ENCODE measurements around the gene ATP8B4.
"Not testable (repeated sequence)": the region's sequence is repeated elsewhere in the genome, so short reads cannot be mapped to it uniquely, and the experiment has no call there.

The ATP8B4 gene

DNA sequence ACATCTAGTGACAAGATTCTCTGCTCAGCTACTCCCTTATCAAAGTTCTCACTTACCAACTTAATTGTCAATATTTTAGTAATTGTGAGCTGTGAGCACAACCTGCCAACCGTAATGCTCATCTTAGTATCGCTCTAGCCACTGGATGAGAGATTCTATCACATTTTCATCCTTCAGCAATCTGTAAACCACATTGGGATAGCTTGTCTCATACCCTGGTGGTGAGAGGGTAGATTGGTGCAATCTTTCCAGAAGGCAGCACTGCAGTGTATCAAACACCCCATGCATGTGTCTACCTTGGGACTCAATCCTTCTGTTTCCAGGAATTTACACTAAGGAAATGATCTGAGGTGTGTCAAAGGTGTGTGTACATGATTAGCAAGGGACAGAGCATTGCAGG is 18.9 kb upstream of the ATP8B4 start:
- DNase-seq (ENCODE audit: low spot score): no peak

DNA sequence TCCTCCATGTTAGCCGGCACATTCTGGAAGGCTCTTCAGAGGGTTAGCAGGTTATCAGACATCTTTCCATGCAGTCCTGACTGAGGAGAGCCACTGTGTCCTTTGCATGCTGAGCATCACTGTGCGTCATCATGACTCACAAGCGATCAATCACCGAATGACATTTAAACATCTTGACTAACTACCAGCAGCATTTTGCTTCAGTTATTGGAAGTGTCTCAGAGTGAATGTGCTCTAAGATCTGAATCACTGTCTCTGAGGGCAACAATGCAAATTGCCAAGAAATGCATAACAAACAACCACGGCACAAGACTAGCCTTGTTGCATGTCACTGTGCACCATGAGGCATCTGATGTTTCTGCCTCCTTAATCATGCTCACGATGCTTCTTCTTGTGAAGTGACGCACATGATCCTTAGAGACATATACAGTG is 18.3 kb upstream of the ATP8B4 start:
- DNase-seq (ENCODE audit: low spot score): peak; percentile 77

DNA sequence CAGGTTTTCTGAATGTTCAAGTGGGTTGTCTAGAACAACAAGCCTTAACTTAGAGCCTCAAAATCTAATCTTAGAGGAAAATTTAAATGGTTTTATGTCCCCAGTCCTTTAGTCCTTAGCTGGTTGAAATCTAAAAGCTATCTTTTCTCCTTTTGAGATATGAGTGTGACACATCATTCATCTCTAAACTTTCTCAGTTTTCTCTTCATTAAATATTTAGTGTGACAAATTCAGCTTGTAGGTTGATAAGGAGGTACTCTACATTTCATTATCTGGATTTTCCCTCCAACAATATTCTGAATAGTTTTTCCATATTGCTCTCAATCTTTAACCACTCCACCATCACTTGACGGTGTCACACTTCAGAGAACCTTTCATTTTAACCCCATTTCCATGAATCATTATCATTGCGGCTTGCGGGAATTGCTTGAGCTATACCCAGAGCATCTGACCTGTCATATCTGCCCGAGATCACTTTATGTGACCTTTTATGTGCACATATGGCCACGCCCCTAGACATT is 16.1 kb upstream of the ATP8B4 start:
- DNase-seq (ENCODE audit: low spot score): peak; percentile 93

DNA sequence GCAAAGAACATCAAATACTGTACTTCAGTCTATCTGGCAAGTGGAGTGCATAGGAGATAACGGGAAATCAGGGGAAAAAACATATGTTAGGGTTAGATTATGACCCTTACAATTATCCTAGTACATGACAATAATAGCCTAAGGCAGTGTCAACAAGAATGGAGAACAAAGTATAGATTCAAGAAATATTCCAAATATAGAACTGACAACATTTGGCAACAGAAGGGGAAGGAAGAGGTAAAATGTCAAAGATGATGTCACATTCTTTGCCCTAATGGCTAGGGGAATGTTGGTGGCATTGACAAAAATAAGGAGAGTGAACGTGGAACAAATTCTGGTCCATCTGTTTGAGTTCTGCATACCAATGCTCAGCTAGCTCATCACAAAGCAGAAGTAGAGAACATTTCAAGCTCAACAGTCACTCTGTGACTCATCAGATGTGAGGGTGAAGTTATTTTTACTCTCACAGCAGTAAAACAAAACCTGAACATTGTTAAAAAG is 15.5 kb upstream of the ATP8B4 start:
- DNase-seq (ENCODE audit: low spot score): no peak

DNA sequence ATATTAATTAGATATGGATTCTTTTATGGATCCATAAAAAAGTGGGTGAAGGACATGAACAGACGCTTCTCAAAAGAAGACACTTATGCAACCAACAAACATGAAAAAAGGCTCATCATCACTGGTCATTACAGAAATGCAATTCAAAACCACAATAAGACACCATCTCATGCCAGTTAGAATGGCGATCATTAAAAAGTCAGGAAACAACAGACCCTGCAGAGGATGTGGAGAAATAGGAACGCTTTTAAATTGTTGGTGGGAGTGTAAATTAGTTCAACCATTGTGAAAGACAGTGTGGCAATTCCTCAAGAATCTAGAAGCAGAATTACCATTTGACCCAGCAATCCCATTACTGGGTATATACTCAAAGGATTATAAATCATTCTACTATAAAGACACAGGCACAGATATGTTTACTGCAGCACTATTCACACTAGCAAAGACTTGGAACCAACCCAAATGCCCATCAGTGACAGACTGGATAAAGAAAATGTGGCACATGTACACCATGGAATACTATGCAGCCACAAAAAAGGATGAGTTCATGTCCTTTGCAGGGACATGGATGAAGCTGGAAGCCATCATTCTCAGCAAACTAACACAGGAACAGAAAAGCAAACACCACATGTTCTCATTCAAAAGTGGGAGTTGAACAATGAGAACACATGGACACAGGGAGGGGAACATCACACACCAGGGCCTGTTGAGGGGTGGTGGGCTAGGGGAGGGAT is 13.4 kb upstream of the ATP8B4 start:
- not testable (repeated sequence) for DNase-seq (ENCODE audit: low spot score)

DNA sequence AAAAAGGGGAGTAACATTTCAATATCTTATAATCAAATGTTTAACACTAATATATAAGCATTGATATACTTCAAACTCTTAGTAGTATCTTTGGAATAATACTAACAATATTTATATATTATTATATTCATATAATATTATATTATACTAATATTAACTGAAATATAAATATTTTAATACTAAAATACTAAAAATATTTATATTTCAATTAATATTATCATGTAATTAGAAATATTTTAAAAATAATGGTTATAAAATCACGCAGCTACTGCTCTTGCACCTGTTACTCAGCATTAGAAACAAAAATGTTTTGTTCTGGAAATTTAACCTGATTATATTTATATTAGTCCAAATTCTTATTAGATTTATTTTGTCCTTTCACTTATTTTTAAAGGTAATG is 12.6 kb upstream of the ATP8B4 start:
- DNase-seq (ENCODE audit: low spot score): no peak

DNA sequence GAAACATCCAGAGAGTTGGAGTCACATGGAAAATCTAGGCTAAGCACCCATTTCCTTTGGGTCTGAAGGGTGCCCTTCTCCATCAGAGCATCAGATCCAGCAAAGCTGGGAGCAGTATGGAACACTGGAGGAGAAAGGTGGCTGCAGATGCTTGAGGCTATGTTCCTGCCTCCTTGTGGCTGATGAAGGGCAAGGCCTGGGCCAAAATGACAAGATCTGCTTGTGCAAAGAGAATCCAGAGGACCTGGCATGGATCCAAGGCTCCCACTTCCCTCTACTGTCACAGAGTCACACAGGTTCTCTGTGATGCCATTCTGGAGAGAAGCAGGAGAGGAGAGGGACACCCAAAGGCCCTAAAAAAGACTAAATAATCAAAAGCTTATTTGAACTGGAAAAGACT is 9.2 kb upstream of the ATP8B4 start:
- no peak for DNase-seq (ENCODE audit: low spot score)

DNA sequence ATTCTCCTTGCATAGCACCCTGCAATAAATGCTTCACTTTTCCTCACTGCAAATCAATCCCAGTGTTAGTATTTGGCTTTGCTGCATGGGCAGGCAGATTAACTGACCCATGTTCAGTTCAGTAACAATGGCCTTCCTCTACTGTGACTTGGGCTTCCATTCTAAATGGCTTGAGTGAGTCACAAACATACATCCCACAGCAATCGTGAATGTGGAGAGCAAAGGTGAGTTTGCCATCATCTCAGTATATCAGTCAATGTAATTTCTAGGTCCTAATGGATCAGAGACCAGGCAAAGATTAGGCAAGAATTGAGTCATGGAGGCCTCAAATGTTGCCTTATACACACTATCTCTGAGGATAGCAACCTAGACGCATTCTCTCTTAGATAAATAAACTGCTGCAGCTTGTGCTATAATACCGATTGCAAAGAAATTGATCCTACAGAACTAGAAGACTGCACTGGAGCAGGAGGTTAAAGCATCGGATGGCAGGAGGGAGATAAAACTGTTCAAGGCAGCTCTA is 8.3 kb upstream of the ATP8B4 start:
- DNase-seq (ENCODE audit: low spot score): no peak

DNA sequence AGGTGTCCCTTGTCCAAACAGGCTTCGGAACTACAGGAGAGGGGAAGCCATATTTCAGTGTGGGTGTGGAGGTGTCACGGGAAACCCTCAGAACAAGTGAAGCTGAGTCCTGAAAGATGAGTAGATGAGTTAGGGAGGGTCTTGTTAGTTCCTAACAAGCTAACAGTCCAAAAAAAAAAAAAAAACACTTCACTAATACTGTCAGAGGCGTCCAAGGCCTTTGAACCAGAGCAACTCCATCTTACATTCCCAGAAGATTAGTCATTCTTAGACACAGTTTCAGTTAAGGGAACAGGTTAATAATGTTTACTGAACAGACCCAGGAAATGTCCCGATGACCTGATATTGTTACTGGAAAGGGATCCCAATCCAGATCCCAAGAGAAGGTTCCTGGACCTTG is 7.0 kb upstream of the ATP8B4 start:
- DNase-seq (ENCODE audit: low spot score): no peak

DNA sequence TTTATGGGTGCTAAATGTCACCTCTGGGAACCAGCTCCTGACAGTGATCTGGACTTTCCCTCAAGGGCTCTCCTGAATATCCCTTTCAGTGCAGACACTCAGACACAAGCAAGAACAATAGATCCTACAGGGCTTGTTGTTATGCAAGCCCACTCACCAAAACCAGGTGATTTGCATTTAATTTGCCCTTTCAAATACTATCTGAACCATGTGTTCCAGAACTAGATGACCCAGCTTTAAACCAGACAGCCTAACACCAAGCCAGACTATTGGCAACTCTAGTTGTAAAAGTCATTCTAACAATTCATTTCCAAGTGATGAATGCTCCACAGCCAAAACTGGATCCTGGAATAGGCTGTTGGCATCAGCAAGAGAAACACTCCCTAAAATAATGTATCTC is 5.6 kb upstream of the ATP8B4 start:
- no peak for DNase-seq (ENCODE audit: low spot score)

DNA sequence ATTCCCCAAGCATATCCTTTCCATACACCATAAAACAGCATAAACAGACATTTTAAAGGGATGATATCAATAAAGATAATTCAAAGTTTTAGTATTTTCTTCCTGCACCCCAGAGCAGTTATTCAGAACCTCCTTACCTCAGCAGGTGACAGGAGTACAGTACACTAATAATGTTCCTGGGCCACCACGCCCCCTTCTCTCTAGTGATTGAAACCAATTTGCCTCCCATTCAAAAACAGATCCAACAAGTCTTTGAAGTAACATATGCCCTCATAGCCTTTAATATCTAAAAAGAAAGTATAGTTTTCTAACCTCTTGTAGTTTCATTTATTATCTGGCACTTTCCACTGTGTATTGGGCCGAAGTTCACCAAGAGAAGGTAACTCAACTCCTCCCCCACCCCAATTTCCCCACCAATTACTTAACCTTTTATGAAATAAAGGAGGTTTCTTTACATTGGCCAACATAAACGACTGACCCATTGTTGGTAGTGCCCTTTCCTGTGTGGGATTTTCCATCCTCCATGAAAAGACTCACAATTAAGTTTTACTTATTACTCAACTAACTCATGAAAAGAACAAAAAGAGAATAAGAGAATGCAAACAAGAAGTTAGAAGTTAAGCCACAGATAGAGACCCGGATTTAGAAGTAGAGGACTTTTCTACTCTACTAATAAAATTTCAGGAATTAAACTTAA is 5.0 kb upstream of the ATP8B4 start:
- DNase-seq (ENCODE audit: low spot score): no peak

DNA sequence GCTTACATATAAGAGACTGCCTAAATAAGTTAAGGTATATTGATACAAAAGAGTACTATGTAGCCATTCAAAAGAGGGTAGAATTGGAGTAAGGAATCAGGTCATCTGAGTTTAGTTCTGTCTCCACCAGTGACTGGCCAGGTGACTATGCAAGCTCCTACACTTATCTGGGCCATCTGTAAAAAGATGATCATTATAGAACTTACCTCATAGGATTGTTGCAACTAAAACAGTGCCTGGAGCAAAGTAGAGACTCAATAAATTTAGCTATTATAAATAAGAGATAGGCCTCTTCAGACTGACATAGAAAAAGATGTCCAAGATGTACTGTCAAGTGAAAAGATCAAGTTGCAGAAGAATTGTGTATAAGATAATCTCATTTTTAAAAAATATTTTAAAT is 1.7 kb upstream of the ATP8B4 start:
- no peak for DNase-seq (ENCODE audit: low spot score)

DNA sequence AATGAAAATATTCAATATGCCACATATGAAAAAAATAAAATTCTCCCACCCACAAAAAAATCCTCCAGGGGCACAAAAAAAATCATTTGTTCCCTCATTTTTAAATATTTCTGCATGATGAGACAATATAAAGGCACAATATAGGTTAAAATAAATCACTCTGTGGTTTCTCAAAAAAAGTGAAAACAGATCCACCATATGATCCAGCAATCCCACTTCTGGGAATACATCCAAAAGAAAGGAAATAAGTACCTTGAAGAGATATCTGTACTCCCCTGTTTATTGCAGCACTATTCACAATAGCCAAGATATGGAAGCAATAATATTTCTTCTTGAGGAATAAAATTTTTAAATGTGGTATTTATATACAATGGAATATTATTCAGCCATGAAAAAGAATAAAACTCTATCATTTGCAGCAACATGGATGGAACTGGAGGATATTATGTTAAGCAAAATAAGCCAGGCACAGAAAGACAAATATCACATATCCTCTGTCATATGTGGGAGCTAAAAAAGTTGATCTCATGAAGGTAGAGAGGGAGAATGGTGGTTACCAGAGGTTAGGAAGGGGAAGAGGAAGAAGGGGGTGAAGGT is 1.5 kb downstream of the ATP8B4 start:
- no peak for DNase-seq (ENCODE audit: low spot score)

DNA sequence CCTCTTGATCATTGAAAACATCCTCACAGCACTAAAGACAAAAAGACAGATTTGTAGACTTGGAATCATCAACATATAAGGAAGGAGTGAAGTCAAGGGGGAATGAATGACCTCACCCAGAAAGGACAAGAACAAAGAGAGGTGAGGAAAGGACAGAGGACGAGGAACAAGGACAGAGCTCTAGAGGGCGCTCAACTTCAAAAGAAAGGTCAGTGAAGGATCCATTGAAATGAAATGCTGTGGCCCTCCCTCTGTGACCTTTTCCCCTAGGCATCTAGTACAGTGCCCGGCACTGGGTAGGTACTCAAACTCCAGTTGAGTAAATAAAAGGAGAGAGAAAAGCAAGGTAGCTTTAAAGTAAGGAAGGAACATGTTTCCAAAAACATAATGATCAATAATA is 2.6 kb downstream of the ATP8B4 start:
- DNase-seq (ENCODE audit: low spot score): peak; percentile 62

DNA sequence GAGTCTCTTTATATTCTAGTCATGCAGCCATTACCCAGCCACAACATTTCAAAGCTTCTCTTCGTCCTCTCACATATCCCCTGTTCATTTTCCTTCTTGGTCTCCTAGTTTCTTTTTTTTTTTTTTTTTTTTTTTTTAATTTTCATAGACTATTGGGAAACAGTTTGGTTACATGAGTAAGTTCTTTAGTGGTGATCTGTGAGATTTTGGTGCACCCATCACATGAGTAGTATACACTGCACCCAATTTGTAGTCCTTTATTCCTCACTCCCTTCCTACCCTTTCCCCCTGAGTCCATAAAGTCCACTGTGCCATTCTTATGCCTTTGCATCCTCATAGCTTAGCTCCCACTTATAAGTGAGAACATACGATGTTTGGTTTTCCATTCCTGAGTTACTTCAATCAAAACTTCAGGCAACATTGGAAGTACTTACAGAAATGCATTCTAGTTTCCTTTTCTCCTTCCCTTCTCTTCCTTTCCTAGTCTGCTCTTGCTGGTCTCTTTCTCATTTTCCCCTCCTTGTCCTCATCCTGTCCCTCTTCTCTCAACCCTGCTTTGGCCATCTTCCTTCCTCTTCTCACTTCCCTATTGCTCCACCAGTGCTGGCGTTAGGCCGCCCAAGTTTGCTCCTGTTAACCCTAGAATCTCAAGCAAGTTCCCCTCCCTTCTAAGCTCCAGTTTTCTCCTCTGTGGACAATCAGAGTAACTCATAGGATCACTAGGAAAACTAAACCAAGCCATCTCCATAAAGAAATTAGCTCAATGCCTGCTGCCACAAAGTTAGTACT is 4.8 kb downstream of the ATP8B4 start:
- no peak for DNase-seq (ENCODE audit: low spot score)

DNA sequence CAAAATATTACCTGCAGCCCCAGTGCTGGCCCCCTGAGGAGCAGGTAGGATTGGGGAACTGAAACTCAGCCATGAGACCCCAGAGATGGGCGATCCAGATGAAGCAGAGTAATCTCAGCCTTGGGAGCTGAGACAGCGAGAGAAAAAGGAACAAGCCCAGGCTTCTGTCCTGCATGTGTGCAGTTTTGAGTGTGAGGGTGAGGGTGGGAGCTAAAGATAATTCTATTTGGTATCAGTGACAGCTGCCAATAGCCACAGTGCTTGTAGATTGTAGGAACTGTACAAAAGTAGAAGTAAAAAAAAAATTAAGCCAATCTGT is 5.9 kb downstream of the ATP8B4 start:
- no peak for DNase-seq (ENCODE audit: low spot score)

DNA sequence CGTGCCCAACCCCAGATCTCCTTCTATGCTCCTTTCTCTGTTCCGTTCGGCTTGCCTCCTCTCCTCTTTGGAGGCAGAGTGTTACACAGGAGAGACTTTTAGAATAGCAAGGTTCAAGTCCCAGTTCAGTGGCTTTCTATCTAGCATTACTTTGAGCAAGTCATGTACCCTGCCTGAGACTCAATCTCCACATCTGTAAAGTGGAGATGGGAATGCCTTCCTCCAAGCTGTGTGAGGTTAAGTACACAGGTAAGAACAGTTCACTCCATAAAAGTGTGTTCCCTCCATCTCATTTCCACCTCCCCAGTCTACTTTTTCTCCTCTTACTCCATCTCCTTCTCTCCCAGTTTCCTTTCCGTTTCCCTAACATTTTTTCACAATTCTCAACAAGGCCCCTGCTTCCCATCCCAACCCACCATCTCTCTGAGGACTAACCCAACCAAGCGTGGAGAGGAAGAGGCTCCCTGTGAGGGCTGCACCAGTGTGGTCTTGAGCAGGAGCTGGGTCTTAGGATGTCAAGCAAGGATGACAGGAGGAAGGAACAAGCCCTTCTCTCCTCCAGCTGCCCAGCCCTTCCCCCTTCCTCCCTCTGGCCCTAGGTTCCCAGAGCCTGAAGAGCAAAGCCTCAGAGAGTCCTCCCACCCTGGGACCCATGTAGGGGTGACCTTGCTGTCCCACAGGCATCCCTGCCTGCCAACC is 6.4 kb downstream of the ATP8B4 start:
- no peak for DNase-seq (ENCODE audit: low spot score)

DNA sequence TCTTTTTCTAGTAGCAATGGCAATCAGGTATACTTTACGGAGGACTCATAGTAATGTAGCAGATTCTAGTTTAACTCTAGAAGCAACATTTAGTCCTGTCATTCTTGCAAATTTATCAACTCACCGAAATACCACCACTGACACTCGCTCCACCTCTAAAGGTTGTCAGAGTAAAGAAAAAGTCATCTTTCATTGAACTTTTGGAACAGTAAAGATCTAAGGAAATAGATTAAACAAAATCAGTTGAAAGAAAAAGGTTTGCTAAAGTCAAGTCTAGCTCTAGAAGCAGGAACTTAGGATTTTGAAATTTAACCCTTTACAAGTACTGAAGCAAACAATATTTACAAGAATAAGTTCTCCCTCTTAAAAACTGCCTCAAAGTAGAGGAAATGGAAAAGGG is 8.7 kb downstream of the ATP8B4 start:
- no peak for DNase-seq (ENCODE audit: low spot score)

DNA sequence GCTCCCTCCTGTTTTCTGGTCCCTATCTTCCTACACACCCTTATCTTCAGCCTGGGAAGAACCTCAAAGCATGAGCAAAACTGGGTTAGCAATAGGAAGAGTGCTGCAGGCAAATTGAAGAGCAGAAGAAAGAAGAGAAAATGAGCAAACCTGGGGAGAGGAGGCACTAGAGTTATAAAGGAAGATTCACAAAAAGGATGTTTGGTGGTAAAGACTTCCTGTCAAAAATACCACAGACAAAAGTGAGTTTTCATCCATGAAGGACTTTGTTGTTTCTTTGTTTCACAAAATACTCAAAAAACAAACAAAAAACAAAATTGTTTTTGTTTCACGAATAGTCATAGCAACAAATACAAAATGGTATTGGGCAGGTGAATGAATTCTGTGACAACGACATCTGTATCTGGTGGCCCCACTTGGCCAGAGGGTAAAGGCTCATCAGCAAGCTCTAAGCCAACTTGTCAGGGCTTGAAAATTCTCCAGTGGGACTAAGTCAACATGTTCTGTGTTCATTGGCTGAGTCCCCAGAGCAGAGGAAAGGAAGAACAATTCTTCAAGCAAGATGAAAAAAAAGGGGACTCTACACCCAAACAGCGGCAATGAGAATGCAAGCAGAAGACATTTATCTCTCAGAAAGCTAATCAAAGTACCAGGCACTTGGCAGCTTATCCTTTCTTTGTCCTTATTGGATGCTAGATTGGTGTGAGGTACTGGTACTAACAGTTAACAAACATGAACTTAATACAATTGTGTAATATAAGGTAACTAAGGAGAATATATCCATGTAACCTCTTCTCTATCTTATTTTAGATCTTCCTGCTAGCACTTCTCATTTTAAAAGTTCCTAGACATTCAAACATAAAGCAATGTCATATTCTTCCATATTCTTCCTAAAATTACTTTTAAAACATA is 9.7 kb downstream of the ATP8B4 start:
- peak; percentile 54 for DNase-seq (ENCODE audit: low spot score)

DNA sequence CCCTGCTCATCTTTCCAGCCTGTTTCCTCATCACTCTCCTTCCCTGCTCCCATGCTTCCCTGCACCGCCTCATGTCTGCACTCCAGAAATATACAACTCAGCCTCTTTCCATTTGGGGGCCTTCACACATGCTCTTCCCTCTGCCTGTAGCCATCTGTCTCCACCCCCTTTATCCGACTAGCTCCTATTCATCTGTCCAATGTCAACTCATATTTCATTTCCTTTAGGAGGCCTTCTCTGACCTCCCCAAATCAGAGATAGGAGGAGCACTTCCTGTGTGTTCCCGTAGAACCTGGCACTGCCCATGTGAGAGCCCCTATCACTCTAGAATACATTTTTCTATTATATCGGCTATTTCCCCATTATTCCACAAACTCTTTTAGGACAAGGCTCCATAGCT is 10.6 kb downstream of the ATP8B4 start:
- DNase-seq (ENCODE audit: low spot score): peak; percentile 25
